Gastroesophageal sphincter (tissue), 4 donors: ENCODE results near the gene PDXK. TPM values are rescaled to one million over a fixed set of nuclear protein-coding genes. Genes with fewer than 3 reads are reported as not detected.
"Not testable (repeated sequence)": the region's sequence is repeated elsewhere in the genome, so short reads cannot be mapped to it uniquely, and the experiment has no call there.

ENCODE experiments used
- ATAC-seq: fragments of 150-250 bp; one replicate; pipeline ENCODE4 v1.9.1; 2016; ENCODE audit warnings: mild to moderate bottlenecking, moderate library complexity
- H3K27ac ChIP-seq, 4 donors: fragments of 200-600 bp; sonication (generic) in 3 of 4; 1 replicate in 3 of 4; 2 replicates in 1 of 4; pipeline ENCODE4 v1.5.1; 2016 to 2019
- H3K27me3 ChIP-seq: fragments of 200-600 bp; sonication (generic); one replicate; pipeline ENCODE4 v1.5.1; 2019
- H3K36me3 ChIP-seq, 2 donors: fragments of 200-600 bp; sonication (generic); one replicate each; pipeline ENCODE4 v1.5.1; 2019; ENCODE audit warnings: control low read depth in 1 of 2
- H3K4me1 ChIP-seq, 3 donors: fragments of 200-600 bp; sonication (generic); 1 replicate in 2 of 3; 2 replicates in 1 of 3; pipeline ENCODE4 v1.5.1; 2016 to 2019; ENCODE audit warnings: control low read depth in 2 of 3
- H3K4me3 ChIP-seq, 2 donors: fragments of 200-600 bp; sonication (generic); one replicate each; pipeline ENCODE4 v1.5.1; 2019; ENCODE audit warnings: mild to moderate bottlenecking in 1 of 2, moderate library complexity in 1 of 2
- H3K9me3 ChIP-seq, 3 donors: fragments of 200-600 bp; sonication (generic); one replicate each; pipeline ENCODE4 v1.5.1; 2017 to 2019; ENCODE audit warnings: control low read depth in 2 of 3
- CTCF ChIP-seq, 4 experiments: fragments of 200-600 bp in 2 of 4; fragments of 450-650 bp in 2 of 4; sonication (generic) in 1 of 4; IDR thresholded peaks; one replicate each; pipeline ENCODE4 v1.5.1; 2017 to 2019; ENCODE audit warnings: antibody characterized with exemption in 4 of 4, mild to moderate bottlenecking in 2 of 4, moderate library complexity in 2 of 4
- EP300 ChIP-seq: sonication (generic); formaldehyde crosslinking; IDR thresholded peaks from one replicate; pipeline ENCODE4 v1.6.1; 2017; ENCODE audit warnings: antibody characterized with exemption, mild to moderate bottlenecking
- POLR2A ChIP-seq, 2 donors: fragments of 450-650 bp; IDR thresholded peaks; one replicate each; pipeline ENCODE4 v1.6.1; 2017; ENCODE audit warnings: antibody characterized with exemption in 2 of 2, mild to moderate bottlenecking in 2 of 2, moderate library complexity in 1 of 2
- POLR2AphosphoS5 ChIP-seq: sonication (generic); formaldehyde crosslinking; IDR thresholded peaks from one replicate; pipeline ENCODE4 v1.6.1; 2017; ENCODE audit warnings: antibody characterized with exemption
- WGBS, 2 donors: methylation state at CpG; one replicate each; pipeline ENCODE4 v1.1.5; 2018; ENCODE audit warnings: low coverage in 1 of 2; 5-methylcytosine and 5-hydroxymethylcytosine counted together
- total RNA-seq, 4 donors: library from RNA; depleted of rRNA; stranded (reverse); fragments of >200 nt; gene quantifications; one replicate each; pipeline ENCODE4 v1.1.0, GENCODE V29; 2016

PDXK gene
- total RNA-seq, 4 donors from 2014 or later: 24.4 to 42.2 (median 33.0) TPM

- ATAC-seq: peak; percentile 36
- 37% methylated on average over 14 to 26 of the region's 29 CpGs for WGBS, 2 donors
- H3K27ac ChIP-seq: no peak overlapping the region
- no peaks in the 10 kb centered on the region for H3K36me3 ChIP-seq
- H3K27me3 ChIP-seq: peaks cover 12% of the 10 kb centered on the region
- H3K9me3 ChIP-seq: no peaks in the 10 kb centered on the region
- no peak overlapping the region for H3K4me3 ChIP-seq
- TF ChIP-seq POLR2A (IDR thresholded peaks at IDR 0.05) (no peak), POLR2AphosphoS5 (no peak), CTCF (IDR thresholded peaks at IDR 0.05) (no peak), EP300 (no peak)
- H3K4me1 ChIP-seq: no peaks in the 10 kb centered on the region
Measured at GRCh38 chr21:43703035-43703880, 15.7 kb upstream of the PDXK start.

GRCh38 chr21:43707462-43707861, 11.5 kb upstream of the PDXK start:
- peaks cover 8% of the 10 kb centered on the region for H3K27me3 ChIP-seq
- ATAC-seq: no peak
- WGBS, 2 donors: 93% methylated on average over 3 of the region's 9 CpGs; no CpG with 5 or more reads in 1 of the 2 donors
- H3K27ac ChIP-seq: no peak overlapping the region
- H3K4me3 ChIP-seq: no peak overlapping the region
- H3K4me1 ChIP-seq: no peaks in the 10 kb centered on the region
- no peaks in the 10 kb centered on the region for H3K36me3 ChIP-seq
- no peaks in the 10 kb centered on the region for H3K9me3 ChIP-seq
- TF ChIP-seq CTCF (IDR thresholded peaks at IDR 0.05): no peak
- TF ChIP-seq EP300: no peak
- TF ChIP-seq POLR2A (IDR thresholded peaks at IDR 0.05): no peak
- no peak for TF ChIP-seq POLR2AphosphoS5

GRCh38 chr21:43708745-43709381, 10.1 kb upstream of the PDXK start:
- no peak for TF ChIP-seq CTCF (IDR thresholded peaks at IDR 0.05)
- no peak for TF ChIP-seq EP300
- no peak for TF ChIP-seq POLR2A (IDR thresholded peaks at IDR 0.05)
- no peak for TF ChIP-seq POLR2AphosphoS5
- no peak for ATAC-seq

GRCh38 chr21:43712268-43712942, 6.5 kb upstream of the PDXK start:
- Histone ChIP-seq H3K4me3 (no peak overlapping the region), H3K27ac (no peak overlapping the region), H3K9me3 (no peaks in the 10 kb centered on the region), H3K4me1 (no peaks in the 10 kb centered on the region), H3K36me3 (no peaks in the 10 kb centered on the region), H3K27me3 (no peaks in the 10 kb centered on the region)
- no peak for ATAC-seq
- TF ChIP-seq POLR2A (IDR thresholded peaks at IDR 0.05) (no peak), EP300 (no peak), CTCF (IDR thresholded peaks at IDR 0.05) (no peak), POLR2AphosphoS5 (no peak)
- WGBS, 2 donors: 65 to 68% methylated on average over 5 to 7 of the region's 13 CpGs

More at GRCh38 chr21:43708745-43709381, 10.1 kb upstream of the PDXK start:
- Histone ChIP-seq H3K27me3 (no peaks in the 10 kb centered on the region), H3K9me3 (no peaks in the 10 kb centered on the region), H3K27ac (no peak overlapping the region), H3K4me1 (no peaks in the 10 kb centered on the region), H3K4me3 (no peak overlapping the region), H3K36me3 (no peaks in the 10 kb centered on the region)
- 79 to 92% methylated on average over 3 to 4 of the region's 13 CpGs for WGBS, 2 donors

- not testable (repeated sequence) for H3K27ac ChIP-seq, H3K27me3 ChIP-seq, H3K4me3 ChIP-seq, H3K4me1 ChIP-seq, H3K36me3 ChIP-seq, ATAC-seq, H3K9me3 ChIP-seq
- 85 to 100% methylated on average over 2 of the region's 6 CpGs for WGBS, 2 donors
Measured at GRCh38 chr21:43713123-43713522, 5.8 kb upstream of the PDXK start.
